ENCODE data around the gene FXYD3.

FXYD3 gene

DNA sequence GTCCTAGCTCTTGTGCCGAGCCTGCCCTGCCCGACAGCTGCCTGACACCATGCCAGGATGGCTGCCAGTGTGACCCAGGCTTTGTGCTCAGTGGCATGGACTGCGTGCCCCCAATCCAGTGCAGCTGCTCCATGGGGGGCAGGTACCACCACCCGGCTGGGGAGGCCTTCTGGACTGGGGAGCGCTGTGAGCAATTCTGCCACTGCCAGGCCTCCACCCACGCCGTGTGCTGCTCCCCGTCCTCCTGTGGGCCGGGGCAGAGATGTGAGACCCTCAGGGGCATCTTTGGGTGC, 9.4 kb upstream of the FXYD3 start:
- no peak for DNase-seq (ENCODE audit: low spot score)

GRCh38 chr19:35106898-35107541, 8.6 kb upstream of the FXYD3 start:
- DNase-seq (ENCODE audit: low spot score), result no peak

- peak; percentile 55 for DNase-seq (ENCODE audit: low spot score)
These were observed 8.1 kb upstream of the FXYD3 start for GRCh38 chr19:35107545-35107944.

DNA sequence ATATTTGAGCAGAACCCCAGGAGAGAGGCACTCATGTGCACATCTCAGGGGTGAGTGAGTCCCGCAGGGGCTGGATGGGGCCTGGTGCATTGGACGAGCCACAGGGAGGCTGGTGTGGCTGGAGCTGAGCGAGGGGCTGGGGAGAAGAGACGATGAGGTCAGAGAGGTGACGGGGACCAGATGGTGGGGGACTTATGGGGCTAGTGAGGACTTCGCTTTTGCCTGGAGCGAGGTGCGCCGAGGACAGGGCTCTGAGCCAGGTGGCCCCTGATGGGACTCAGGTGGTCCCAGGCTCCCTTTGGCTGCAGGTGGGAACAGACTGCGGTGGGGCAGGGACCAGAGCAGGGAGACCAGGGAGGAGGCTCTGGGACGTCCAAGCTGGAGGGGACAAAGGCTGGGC, 6.9 kb upstream of the FXYD3 start:
- no peak for DNase-seq (ENCODE audit: low spot score)

DNA sequence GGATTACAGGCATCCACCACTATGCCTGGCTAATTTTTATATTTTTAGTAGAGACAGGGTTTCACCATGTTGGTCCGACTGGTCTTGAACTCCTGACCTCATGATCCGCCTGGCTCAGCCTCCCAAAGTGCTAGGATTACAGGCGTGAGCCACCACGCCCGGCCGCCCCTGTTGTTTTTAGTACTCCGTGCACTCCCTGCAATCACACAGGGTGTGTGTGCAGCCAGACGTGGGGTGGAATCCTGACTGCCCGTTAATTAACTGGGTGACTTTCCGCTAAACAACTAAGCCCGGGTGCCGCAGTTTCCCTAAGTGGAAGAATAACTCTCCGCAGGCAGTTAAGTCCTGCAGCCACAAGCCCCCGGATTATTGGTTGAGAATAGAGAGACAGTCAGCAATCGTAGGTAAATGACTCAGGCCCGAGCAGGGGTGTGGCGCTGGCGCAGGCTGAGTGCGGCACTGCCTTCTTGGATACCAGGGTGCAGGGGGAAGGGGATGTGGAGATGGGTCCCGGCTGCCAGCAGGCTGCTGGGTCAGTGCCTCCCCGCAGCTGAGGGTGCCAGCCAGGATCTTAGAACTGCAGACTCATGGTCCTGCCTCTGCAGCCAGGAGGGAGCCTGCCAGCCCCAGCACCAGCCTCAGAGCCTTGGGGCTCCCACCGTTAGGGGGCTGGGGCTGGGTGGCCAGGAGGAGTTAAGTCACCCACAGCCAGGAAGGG, 6.1 kb upstream of the FXYD3 start:
- DNase-seq (ENCODE audit: low spot score), result no peak

GRCh38 chr19:35110974-35111373, 4.6 kb upstream of the FXYD3 start:
- DNase-seq (ENCODE audit: low spot score), result no peak

DNA sequence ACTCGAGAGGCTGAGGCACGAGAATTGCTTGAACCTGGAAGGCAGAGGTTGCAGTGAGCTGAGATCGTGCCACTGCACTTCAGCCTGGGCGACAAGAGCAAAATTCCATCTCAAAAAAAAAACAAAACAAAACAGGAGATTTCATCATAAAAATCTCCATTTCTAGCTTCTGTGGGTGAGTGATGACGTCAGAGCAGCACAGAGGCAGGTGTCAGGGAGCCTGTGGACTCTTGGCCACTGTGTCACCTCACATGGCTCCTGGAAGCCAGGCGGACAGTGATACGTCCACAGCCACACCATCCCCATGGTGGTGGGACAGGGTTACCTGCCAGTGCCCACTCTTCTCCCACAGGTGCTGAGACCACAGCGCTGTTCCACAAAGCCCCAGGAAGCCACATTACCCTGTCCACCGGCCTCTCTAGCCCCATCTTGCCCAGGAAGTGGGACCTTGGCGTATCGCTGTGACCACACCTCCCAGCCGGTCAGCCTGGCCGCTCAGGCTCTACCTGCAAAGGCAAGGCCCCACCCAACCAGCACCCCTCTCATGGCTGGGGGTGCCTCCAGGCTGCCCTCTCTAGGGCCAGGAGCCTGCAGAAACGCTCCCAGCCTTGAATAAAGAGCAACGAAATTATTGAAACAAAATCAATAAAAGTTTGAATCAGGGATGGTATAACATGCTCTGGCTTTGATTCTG, 2.5 kb upstream of the FXYD3 start:
- no peak for DNase-seq (ENCODE audit: low spot score)

GRCh38 chr19:35114353-35115176, 1.1 kb upstream of the FXYD3 start:
- peak; percentile 84 for DNase-seq (ENCODE audit: low spot score)

DNA sequence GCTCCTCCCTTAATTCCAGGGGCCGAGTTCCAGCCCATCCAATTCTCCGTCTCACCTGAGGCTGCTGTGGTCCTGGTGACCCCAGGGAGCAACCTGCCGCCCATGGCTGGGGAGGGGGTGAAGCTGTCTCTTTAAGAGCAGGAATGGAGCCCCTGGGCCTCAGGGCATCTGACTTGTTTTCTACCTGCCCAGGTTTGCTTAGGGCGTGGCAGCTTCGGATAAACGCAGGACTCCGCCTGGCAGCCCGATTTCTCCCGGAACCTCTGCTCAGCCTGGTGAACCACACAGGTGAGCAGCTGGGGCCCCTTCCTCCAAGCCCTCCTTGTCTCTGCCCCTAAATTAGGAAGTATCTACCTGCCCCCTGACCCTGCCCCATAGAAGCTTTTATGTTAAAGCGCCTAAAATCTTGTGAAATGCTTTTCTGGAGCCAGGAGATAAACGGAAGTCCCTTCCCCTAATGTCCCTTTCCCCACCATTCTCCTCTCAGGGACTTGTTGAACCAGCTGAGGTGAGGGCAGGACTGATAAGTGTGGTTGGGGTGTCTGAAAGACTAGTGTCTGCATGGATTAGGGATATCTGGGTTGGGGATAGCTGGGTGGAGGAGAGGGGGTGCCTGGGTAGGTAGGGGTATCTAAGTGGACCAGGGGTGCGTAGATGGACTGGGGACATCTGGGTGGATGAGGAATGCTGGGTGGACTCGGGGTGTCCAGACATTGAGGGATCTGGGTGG, 614 bp downstream of the FXYD3 start:
- DNase-seq (ENCODE audit: low spot score), result no peak

GRCh38 chr19:35117116-35117515, 1.5 kb downstream of the FXYD3 start:
- no peak for DNase-seq (ENCODE audit: low spot score)

DNA sequence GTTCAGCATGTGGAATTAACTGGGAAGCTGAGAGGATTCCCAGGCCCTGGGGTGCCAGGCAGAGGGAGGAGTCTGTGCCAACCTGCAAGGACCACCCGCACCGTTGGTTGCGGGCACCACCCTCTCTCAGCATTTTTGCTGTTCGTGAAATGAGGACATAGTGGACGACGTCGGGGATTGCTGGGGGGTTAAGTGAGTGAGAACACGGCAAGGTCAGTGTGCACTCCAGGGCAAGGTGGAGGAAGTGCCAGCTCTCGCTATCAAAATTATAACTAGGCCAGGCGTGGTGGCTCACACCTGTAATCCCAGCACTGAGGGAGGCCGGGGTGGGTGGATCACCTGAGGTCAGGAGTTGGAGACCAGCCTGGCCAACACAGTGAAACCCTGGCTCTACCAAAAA, 2.2 kb downstream of the FXYD3 start:
- DNase-seq (ENCODE audit: low spot score), result no peak

DNA sequence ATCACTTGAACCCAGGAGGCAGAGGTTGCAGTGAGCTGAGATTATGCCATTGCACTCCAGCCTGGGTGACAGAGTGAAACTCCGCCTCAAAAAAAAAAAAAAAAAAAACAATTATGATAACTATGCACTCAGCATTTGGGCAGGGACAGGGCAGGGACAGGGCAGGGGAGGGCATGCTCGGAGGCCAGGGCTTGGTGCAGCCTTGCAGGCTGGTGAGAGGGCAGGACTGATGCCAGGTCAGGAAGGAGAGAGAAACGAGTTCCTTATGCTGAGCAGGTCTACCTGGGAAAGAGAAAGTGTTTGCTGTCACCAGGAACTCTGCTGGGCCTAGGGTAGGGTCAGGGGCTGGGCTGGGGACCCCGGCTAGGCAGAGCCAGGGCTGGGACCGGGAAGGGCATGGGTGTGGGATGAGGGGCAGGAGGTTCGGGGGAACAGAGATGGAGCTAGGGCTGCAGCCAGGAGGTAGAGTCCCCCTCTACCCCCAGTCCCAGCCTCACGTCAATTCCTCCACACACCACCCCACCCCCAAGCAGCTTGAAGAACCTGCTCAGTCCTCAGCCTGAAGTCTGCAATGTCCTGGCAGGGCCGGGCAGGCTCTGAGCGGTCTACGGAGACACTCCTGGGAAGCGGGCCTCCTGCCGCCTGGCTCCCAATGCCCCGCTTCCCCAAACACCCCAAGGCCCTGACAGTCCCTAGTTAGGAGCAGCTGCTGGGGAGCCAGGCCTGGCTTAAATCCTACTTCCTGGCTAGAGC, 2.8 kb downstream of the FXYD3 start:
- DNase-seq (ENCODE audit: low spot score), result no peak

DNA sequence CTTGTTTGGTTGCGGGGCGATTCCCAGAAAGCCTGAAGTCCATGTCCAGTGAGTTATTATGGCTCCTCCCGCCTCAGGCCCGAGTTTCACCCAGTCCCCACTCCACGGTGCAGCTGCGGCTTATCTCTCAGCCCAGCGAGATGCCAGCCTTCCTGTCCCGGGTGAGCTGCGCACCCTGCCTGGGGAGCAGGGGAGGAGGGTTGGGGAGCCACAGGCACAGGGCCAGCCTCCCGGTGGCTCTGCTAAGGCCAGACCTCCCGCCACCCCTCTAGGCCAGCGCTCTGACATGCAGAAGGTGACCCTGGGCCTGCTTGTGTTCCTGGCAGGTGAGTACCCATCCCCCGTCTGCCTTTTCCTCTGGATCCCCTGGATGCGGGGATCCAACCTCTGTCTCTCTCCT, 3.5 kb downstream of the FXYD3 start:
- DNase-seq (ENCODE audit: low spot score), result no peak

DNA sequence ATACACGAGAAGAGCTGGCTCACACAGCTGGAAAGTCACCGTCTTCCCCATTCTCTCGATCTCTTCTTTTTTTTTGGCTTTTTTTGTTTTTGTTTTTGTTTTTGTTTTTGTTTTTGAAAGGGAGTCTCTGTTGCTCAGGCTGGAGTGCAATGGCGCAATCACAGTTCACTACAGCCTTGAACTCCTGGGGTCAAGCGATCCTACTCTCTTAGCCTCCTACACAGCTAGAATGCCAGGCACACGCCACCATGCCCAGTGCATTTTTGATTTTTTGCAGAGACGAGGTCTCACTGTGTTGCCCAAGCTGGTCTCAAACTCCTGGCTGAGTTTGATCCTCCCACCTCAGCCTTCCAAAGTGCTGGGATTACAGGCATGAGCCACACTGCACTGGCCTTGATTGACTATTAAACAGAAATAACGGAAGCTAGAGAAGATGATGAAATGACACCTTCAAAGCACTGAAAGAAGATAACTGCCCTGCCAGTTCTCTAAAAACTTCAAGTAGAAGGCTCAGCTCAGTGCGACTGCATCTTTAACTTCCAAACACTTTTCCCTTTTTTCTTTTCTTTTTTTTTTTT, 4.0 kb downstream of the FXYD3 start:
- DNase-seq (ENCODE audit: low spot score), result no peak

DNA sequence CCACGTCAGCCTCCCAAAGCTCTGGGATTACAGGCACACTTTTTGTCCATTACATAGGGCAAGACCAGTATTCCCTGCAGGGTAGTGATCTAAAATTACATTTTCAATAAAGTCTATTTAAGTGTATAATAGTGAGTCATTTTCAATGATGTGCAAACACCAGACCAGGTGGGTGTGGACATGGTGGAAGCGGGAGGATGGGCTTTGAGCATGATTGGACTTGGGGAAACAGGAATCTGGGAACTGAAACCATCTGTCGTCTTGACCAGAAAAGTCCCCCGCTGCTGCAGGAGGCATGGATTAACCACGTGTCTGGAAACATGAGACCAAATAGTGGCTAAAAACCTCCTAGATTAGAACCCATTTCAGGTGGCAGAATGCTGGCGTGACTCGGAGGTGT, 4.9 kb downstream of the FXYD3 start:
- peak; percentile 56 for DNase-seq (ENCODE audit: low spot score)

GRCh38 chr19:35120898-35121297, 5.3 kb downstream of the FXYD3 start:
- no peak for DNase-seq (ENCODE audit: low spot score)

- no peak for DNase-seq (ENCODE audit: low spot score)
These were observed 7.3 kb downstream of the FXYD3 start for GRCh38 chr19:35122687-35123551.

GRCh38 chr19:35123573-35123972, 8.0 kb downstream of the FXYD3 start:
- DNase-seq (ENCODE audit: low spot score), result no peak

DNA sequence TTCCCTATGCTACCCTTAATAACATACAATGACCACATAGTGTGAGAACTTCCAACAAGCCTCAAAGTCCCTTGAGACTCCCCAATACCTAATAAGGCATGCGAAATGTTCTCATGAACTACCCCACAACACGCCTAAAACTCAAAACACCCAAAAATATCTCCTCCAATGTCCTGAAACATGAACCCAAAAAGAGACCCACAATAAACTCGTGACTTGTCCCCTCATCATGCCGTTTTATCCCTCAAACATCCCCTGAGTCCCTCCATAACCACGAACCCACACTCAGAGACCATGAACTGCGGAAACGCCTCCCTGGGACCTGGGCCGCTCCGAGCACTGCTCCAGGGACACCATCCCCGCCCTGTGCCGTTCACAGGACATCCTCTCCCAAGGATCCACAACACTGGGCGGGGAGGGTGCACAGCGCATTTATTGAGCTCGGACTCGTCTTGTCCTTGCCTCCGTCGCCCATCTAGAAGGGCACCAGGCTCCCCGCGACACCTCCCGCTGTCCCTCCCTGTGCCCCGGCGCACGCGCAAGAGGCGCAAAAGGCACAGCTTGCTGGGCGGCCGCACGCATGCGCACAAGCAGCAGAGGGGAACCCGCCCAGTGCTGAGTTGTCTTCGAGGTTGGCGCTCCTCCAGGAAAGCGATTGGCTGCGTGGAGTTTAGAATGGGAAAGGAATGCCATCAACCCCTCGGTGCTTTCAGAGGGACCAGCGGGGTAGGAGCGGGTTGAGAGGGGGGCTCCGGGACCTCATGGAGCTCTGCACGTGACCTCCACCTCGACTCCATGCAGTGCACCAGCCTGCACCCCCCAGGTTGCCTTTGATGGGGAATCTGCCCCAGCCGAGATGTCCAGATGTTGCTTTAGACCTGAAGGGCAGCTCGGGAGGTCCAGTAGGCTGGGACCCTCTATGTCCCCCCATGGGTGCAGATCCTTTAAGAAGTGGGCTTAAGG, 8.8 kb downstream of the FXYD3 start:
- DNase-seq (ENCODE audit: low spot score), result peak; percentile 99

All from AG08396 (cell line).